ENCODE data around the gene TMEM80. TPM values are rescaled to one million over a fixed set of nuclear protein-coding genes. Genes with fewer than 3 reads are reported as not detected.

TMEM80 gene
- total and polyA plus RNA-seq, 9 of the 15 experiments (the other 6 are each of a cell fraction or from before 2014, with no cell fraction given): 5.1 to 30.1 (median 12.4) TPM

DNA sequence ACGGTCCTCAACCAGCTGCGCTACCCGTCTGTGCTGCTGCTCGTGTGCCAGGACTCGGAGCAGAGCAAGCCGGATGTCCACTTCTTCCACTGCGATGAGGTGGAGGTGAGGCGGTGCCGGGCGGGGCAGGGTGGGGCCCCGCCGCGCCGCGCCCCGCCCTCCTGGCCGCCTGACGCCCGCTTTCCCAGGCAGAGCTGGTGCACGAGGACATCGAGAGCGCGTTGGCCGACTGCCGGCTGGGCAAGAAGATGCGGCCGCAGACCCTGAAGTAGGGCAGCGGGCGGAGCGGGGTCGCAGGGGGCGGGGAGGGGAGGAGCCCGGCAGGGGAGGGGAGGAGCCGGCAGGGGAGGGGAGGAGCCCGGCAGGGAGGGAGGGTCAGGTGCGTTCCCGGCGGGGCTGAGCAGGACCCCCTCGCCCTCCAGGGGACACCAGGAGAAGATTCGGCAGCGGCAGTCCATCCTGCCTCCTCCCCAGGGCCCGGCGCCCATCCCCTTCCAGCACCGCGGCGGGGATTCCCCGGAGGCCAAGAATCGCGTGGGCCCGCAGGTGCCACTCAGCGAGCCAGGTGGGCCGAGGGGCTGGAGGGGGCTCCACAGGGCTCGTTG is 25.1 kb downstream of the TMEM80 start (continued):
- TF ChIP-seq, protein P1, sequence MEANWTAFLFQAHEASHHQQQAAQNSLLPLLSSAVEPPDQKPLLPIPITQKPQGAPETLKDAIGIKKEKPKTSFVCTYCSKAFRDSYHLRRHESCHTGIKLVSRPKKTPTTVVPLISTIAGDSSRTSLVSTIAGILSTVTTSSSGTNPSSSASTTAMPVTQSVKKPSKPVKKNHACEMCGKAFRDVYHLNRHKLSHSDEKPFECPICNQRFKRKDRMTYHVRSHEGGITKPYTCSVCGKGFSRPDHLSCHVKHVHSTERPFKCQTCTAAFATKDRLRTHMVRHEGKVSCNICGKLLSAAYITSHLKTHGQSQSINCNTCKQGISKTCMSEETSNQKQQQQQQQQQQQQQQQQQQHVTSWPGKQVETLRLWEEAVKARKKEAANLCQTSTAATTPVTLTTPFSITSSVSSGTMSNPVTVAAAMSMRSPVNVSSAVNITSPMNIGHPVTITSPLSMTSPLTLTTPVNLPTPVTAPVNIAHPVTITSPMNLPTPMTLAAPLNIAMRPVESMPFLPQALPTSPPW (CRISPR knock-in tag; IDR thresholded peaks at IDR 0.05): peak; percentile 43
- TF ChIP-seq TSC22D4 (tag; IDR thresholded peaks at IDR 0.05): no peak
- TF ChIP-seq U2AF1 (optimal IDR thresholded peaks at IDR 0.05; ENCODE audit: low read depth, low read length): no peak
- TF ChIP-seq ZNF3 (CRISPR knock-in tag; IDR thresholded peaks at IDR 0.05): no peak
- TF ChIP-seq ZBED1 (IDR thresholded peaks at IDR 0.05): no peak
- TF ChIP-seq BHLHE40 (IDR thresholded peaks at IDR 0.05; ENCODE audit: low read length): no peak
- TF ChIP-seq, protein P2, sequence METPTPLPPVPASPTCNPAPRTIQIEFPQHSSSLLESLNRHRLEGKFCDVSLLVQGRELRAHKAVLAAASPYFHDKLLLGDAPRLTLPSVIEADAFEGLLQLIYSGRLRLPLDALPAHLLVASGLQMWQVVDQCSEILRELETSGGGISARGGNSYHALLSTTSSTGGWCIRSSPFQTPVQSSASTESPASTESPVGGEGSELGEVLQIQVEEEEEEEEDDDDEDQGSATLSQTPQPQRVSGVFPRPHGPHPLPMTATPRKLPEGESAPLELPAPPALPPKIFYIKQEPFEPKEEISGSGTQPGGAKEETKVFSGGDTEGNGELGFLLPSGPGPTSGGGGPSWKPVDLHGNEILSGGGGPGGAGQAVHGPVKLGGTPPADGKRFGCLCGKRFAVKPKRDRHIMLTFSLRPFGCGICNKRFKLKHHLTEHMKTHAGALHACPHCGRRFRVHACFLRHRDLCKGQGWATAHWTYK (CRISPR knock-in tag; IDR thresholded peaks at IDR 0.05): no peak
- 0 out of 2 replicates have a peak, but pooled peaks have one; percentile 16 for TF ChIP-seq POLR2G (IDR thresholded peaks at IDR 0.05; ENCODE audit: low read depth, low read length)
- no peak for TF ChIP-seq ZNF830 (CRISPR knock-in tag; IDR thresholded peaks at IDR 0.05)
- TF ChIP-seq KAT2B (IDR thresholded peaks at IDR 0.05; ENCODE audit: low read depth, low read length): no peak
- TF ChIP-seq MTA3 (IDR thresholded peaks at IDR 0.05; ENCODE audit: borderline replicate concordance): no peak
- TF ChIP-seq POLR2AphosphoS5 (IDR thresholded peaks at IDR 0.05; ENCODE audit: control insufficient read depth, insufficient read depth, low read depth, low read length): no peak
- no peak for TF ChIP-seq KDM4B (IDR thresholded peaks at IDR 0.05; ENCODE audit: borderline replicate concordance in 2 of 2, low read depth in 1 of 2)
- TF ChIP-seq BMI1 (IDR thresholded peaks at IDR 0.05; ENCODE audit: low read length): no peak
- TF ChIP-seq ELF2 (CRISPR knock-in tag; IDR thresholded peaks at IDR 0.05): no peak
- no peak for TF ChIP-seq ZNF354B (CRISPR knock-in tag; IDR thresholded peaks at IDR 0.05)
- TF ChIP-seq, protein P3, sequence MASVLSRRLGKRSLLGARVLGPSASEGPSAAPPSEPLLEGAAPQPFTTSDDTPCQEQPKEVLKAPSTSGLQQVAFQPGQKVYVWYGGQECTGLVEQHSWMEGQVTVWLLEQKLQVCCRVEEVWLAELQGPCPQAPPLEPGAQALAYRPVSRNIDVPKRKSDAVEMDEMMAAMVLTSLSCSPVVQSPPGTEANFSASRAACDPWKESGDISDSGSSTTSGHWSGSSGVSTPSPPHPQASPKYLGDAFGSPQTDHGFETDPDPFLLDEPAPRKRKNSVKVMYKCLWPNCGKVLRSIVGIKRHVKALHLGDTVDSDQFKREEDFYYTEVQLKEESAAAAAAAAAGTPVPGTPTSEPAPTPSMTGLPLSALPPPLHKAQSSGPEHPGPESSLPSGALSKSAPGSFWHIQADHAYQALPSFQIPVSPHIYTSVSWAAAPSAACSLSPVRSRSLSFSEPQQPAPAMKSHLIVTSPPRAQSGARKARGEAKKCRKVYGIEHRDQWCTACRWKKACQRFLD (CRISPR knock-in tag; IDR thresholded peaks at IDR 0.05): no peak
- TF ChIP-seq NCOR1 (IDR thresholded peaks at IDR 0.05): no peak
- TF ChIP-seq NFATC3 (IDR thresholded peaks at IDR 0.05): no peak
- no peak for TF ChIP-seq SLC30A9 (CRISPR knock-in tag; IDR thresholded peaks at IDR 0.05)
- TF ChIP-seq BRD9 (IDR thresholded peaks at IDR 0.05; ENCODE audit: low read depth, partially characterized antibody): no peak
- TF ChIP-seq, protein P4, sequence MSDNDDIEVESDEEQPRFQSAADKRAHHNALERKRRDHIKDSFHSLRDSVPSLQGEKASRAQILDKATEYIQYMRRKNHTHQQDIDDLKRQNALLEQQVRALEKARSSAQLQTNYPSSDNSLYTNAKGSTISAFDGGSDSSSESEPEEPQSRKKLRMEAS (CRISPR knock-in tag; IDR thresholded peaks at IDR 0.05): 0 out of 2 replicates have a peak, but pooled peaks have one; percentile 17
- TF ChIP-seq ZNF347 (CRISPR knock-in tag; IDR thresholded peaks at IDR 0.05; ENCODE audit: low read depth): no peak
- TF ChIP-seq, protein P5, sequence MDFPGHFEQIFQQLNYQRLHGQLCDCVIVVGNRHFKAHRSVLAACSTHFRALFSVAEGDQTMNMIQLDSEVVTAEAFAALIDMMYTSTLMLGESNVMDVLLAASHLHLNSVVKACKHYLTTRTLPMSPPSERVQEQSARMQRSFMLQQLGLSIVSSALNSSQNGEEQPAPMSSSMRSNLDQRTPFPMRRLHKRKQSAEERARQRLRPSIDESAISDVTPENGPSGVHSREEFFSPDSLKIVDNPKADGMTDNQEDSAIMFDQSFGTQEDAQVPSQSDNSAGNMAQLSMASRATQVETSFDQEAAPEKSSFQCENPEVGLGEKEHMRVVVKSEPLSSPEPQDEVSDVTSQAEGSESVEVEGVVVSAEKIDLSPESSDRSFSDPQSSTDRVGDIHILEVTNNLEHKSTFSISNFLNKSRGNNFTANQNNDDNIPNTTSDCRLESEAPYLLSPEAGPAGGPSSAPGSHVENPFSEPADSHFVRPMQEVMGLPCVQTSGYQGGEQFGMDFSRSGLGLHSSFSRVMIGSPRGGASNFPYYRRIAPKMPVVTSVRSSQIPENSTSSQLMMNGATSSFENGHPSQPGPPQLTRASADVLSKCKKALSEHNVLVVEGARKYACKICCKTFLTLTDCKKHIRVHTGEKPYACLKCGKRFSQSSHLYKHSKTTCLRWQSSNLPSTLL (IDR thresholded peaks at IDR 0.05): no peak
- TF ChIP-seq TBL1XR1 (IDR thresholded peaks at IDR 0.05; ENCODE audit: low read length in 2 of 2): no peak
